ENCODE data around the gene NXT2. TPM values are rescaled to one million over a fixed set of nuclear protein-coding genes. Genes with fewer than 3 reads are reported as not detected.

The NXT2 gene
- total and polyA plus RNA-seq, 8 donors = 10.5 to 27.5 (median 21.7) TPM

- H3K4me1 ChIP-seq = no peaks in the 10 kb centered on the region
- DNase-seq (no peak), ATAC-seq (no peak)
- H3K4me3 ChIP-seq = no peak overlapping the region
- peaks cover 0 to 7% of the 10 kb centered on the region in 2 donors for H3K27me3 ChIP-seq
- no peak for TF ChIP-seq CTCF (IDR thresholded peaks at IDR 0.05)
- no peak overlapping the region for H3K27ac ChIP-seq
- no peaks in the 10 kb centered on the region for H3K36me3 ChIP-seq
- intact Hi-C loops (cut with DNase I) = no loop called here
- no peaks in the 10 kb centered on the region for H3K9me3 ChIP-seq
Observed at GRCh38 chrX:109501176-109501575, 35.5 kb upstream of the NXT2 start.

- Histone ChIP-seq H3K9me3 (no peaks in the 10 kb centered on the region), H3K27me3 (peaks cover 0 to 16% of the 10 kb centered on the region in 2 donors), H3K4me3 (no peak overlapping the region), H3K36me3 (no peaks in the 10 kb centered on the region), H3K4me1 (no peaks in the 10 kb centered on the region), H3K27ac (no peak overlapping the region)
- intact Hi-C loops (cut with DNase I) = no loop called here
- no peak for ATAC-seq
- no peak for DNase-seq
- TF ChIP-seq CTCF (IDR thresholded peaks at IDR 0.05) = no peak
Observed at GRCh38 chrX:109508915-109509314, 27.7 kb upstream of the NXT2 start.

DNA sequence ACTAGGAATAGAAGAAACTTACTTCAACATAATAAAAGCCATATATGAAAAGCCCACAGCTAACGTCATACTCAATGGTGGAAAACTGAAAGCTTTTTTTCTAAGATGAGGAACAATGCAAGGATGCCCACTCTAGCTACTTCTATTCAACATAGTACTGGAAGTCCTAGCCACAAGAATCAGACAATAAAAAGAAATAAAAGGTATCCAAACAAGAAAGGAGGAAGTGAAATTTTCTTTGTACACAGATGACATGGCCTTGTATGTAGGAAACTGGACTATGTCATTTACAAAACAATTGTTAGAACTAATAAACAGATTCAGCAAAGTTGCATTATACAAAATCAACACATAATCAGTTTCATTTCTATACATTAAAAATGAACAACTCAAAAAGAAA lies 25.5 kb upstream of the NXT2 start:
- Histone ChIP-seq H3K4me3 (no peak overlapping the region), H3K27ac (no peak overlapping the region), H3K27me3 (peaks cover 0 to 16% of the 10 kb centered on the region in 2 donors), H3K4me1 (no peaks in the 10 kb centered on the region), H3K36me3 (no peaks in the 10 kb centered on the region), H3K9me3 (no peaks in the 10 kb centered on the region)
- intact Hi-C loops (cut with DNase I) = no loop called here
- no peak for ATAC-seq
- DNase-seq = no peak
- no peak for TF ChIP-seq CTCF (IDR thresholded peaks at IDR 0.05)

DNA sequence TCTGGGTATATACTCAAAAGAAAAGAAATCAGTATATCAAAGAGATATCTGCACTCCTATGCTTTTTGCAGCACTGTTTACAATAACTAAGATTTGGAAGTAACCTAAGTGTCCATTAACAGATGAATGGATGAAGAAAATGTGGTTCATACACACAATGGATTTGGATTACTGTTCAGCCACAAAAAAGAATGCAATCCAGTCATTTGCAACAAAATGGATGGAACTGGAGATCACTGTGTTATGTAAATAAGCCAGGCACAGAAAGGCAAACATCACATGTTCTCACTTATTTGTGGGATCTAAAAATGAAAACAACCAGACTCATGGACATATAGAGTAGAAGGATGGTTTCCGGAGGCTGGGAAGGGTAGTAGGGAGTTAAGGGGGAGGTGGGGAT lies 17.6 kb upstream of the NXT2 start:
- no peaks in the 10 kb centered on the region for H3K9me3 ChIP-seq
- no peaks in the 10 kb centered on the region for H3K4me1 ChIP-seq
- no peak overlapping the region for H3K27ac ChIP-seq
- no peak for DNase-seq
- no peaks in the 10 kb centered on the region for H3K27me3 ChIP-seq
- intact Hi-C loops (cut with DNase I) = no loop called here
- no peak for TF ChIP-seq CTCF (IDR thresholded peaks at IDR 0.05)
- no peak overlapping the region for H3K4me3 ChIP-seq
- H3K36me3 ChIP-seq = no peaks in the 10 kb centered on the region
- no peak for ATAC-seq

DNA sequence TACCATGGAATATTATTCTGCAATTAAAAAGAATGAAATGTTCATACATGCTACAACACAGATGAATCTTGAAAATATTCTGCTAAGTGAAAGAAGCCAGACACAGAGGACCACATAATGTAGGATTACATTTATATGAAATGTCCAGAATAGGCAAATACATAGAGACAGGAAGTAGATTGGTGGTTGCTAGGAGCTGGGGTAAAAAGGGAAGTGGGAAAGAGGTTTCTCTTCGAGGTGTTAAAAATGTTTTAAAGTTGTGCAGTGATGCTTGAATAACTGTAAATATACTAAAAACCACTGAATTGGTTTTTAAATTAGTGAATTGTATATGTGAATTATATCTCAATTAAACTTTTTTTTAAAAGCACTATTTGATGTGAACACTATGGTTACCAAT lies 3.6 kb upstream of the NXT2 start:
- DNase-seq = no peak
- no peak for TF ChIP-seq CTCF (IDR thresholded peaks at IDR 0.05)
- H3K36me3 ChIP-seq = no peaks in the 10 kb centered on the region
- H3K27ac ChIP-seq = peak overlapping the region in 1 of 2 donors; percentile 58
- H3K4me3 ChIP-seq = no peak overlapping the region
- H3K4me1 ChIP-seq = no peaks in the 10 kb centered on the region
- no peak for ATAC-seq
- intact Hi-C loops (cut with DNase I) = no loop called here
- H3K27me3 ChIP-seq = peaks cover 0 to 4% of the 10 kb centered on the region in 2 donors
- no peaks in the 10 kb centered on the region for H3K9me3 ChIP-seq
